GM12878 (cell line): Measurements from ENCODE around the gene USP16. TPM values are rescaled to one million over a fixed set of nuclear protein-coding genes. Genes with fewer than 3 reads are reported as not detected.
A peak's percentile ranks its signal among the peaks of the same experiment; 100 is the strongest.

ENCODE experiments used
- ATAC-seq: fragments of 200-7000 bp; cut with Tn5 transposase; 3 replicates; pipeline ENCODE4 v1.9.1; 2020; ENCODE audit warnings: mild to moderate bottlenecking, moderate library complexity
- BruUV-seq: library from RNA; stranded (reverse); fragments of 400-500 nt; replicated peaks from 2 replicates; lab custom pipeline; 2021; lab: Mats Ljungman, UMichigan
- CTCF ChIA-PET: fragments of 300-600 bp; sonication (Branson Sonifier 250); formaldehyde crosslinking; extraction: SDS; loops from one replicate; lab custom pipeline; 2021; ENCODE audit warnings: inconsistent platforms; lab: Yijun Ruan, JAX
- POLR2A ChIA-PET: fragments of 350-600 bp; formaldehyde crosslinking; extraction: SDS; loops from one replicate; lab custom pipeline; 2021; ENCODE audit warnings: inconsistent platforms; lab: Charles Lee
- RAD21 ChIA-PET: fragments of 300-600 bp; sonication (Branson Sonifier 250); formaldehyde crosslinking; loops from one replicate; lab custom pipeline; 2023; ENCODE audit warnings: antibody characterized with exemption; ENCODE audit not compliant: unreplicated experiment; lab: Charles Lee
- SMC1A ChIA-PET: fragments of 300-600 bp; sonication (Branson Sonifier 250); formaldehyde crosslinking; loops from one replicate; lab custom pipeline; 2023; ENCODE audit not compliant: unreplicated experiment, uncharacterized antibody; lab: Charles Lee
- DNase-seq: peaks from one replicate; pipeline ENCODE4 v3.0.0-alpha.2; 2011; ENCODE audit warnings: low read depth, low spot score
- FAIRE-seq: peaks from 3 replicates; lab custom pipeline; 2011; peaks lifted over from hg19 to GRCh38; lab: Jason Lieb, UNC
- H2AFZ ChIP-seq: 2 replicates; pipeline ENCODE4 v1.6.0; 2011; ENCODE audit warnings: low read depth, low read length, control low read depth; ENCODE audit not compliant: control insufficient read depth
- H3K27ac ChIP-seq: 2 replicates; pipeline ENCODE4 v1.5.1; 2011; ENCODE audit warnings: control low read depth; ENCODE audit not compliant: control insufficient read depth, insufficient read depth
- H3K27me3 ChIP-seq, 2 experiments: replicated peaks in 1 of 2; 2 replicates each; pipeline versions ENCODE4 v1.6.0 to v1.6.1; 2011; ENCODE audit warnings: low read length in 1 of 2; ENCODE audit not compliant: control insufficient read depth in 2 of 2, insufficient read depth in 2 of 2
- H3K36me3 ChIP-seq, 2 experiments: 2 replicates each; pipeline ENCODE4 v1.5.1; 2011; ENCODE audit warnings: low read length in 1 of 2; ENCODE audit not compliant: control insufficient read depth in 2 of 2, insufficient read depth in 2 of 2
- H3K4me1 ChIP-seq: 2 replicates; pipeline ENCODE4 v1.6.1; 2011; ENCODE audit warnings: mild to moderate bottlenecking, low read length, moderate library complexity, mixed read lengths; ENCODE audit not compliant: control insufficient read depth, insufficient read depth
- H3K4me2 ChIP-seq: 2 replicates; pipeline ENCODE4 v1.6.0; 2011; ENCODE audit warnings: control low read depth; ENCODE audit not compliant: control insufficient read depth, insufficient read depth
- H3K4me3 ChIP-seq: fragments of 200-600 bp; sonication (generic); 2 replicates; pipeline ENCODE4 v1.5.1; 2016
- H3K79me2 ChIP-seq: 2 replicates; pipeline ENCODE4 v1.6.0; 2011; ENCODE audit warnings: low read length; ENCODE audit not compliant: control insufficient read depth, insufficient read depth
- H3K9ac ChIP-seq: 2 replicates; pipeline ENCODE4 v1.8.0; 2011; ENCODE audit warnings: low read length, control low read depth, mixed read lengths; ENCODE audit not compliant: control insufficient read depth, insufficient read depth
- H3K9me3 ChIP-seq: replicated peaks from 3 replicates; pipeline ENCODE4 v1.5.1; 2011; ENCODE audit warnings: mild to moderate bottlenecking, low read length; ENCODE audit not compliant: control insufficient read depth, insufficient read depth
- H4K20me1 ChIP-seq: 2 replicates; pipeline ENCODE4 v1.6.0; 2011; ENCODE audit not compliant: control insufficient read depth, insufficient read depth
- ASH2L ChIP-seq: fragments of 300-600, 200-600 bp; sonication (generic); IDR thresholded peaks from 2 replicates; pipeline ENCODE4 v1.6.1; 2017; ENCODE audit warnings: low read depth, mild to moderate bottlenecking, borderline replicate concordance
- CBX3 ChIP-seq: fragments of 200-600 bp; sonication (generic); IDR thresholded peaks from 2 replicates; pipeline ENCODE4 v1.6.1; 2016; ENCODE audit warnings: low read depth, borderline replicate concordance
- KAT2A ChIP-seq: conservative IDR thresholded peaks from 2 replicates; pipeline ENCODE4 v1.6.1; 2011; ENCODE audit warnings: low read depth, low read length; ENCODE audit not compliant: control insufficient read depth
- NFIC ChIP-seq: IDR thresholded peaks from 2 replicates; pipeline ENCODE4 v1.6.1; 2012; ENCODE audit warnings: low read depth, mild to moderate bottlenecking, inconsistent platforms, low read length, moderate library complexity
- NRF1 ChIP-seq: conservative IDR thresholded peaks from 2 replicates; pipeline ENCODE4 v1.6.1; 2011; ENCODE audit warnings: mild to moderate bottlenecking, low read depth, low read length, improper control_type of control experiment
- RB1 ChIP-seq: fragments of 450-650 bp; formaldehyde crosslinking; IDR thresholded peaks from 2 replicates; pipeline ENCODE4 v1.6.1; 2017; ENCODE audit warnings: mild to moderate bottlenecking, borderline replicate concordance
- RUNX3 ChIP-seq: IDR thresholded peaks from 2 replicates; pipeline ENCODE4 v1.6.1; 2012; ENCODE audit warnings: low read length, inconsistent platforms
- SMAD5 ChIP-seq: IDR thresholded peaks from 2 replicates; pipeline ENCODE4 v1.6.1; 2016; ENCODE audit warnings: antibody characterized with exemption, low read depth
- SMARCA5 ChIP-seq: fragments of 450-650 bp; IDR thresholded peaks from 2 replicates; pipeline ENCODE4 v1.6.1; 2017; ENCODE audit warnings: mild to moderate bottlenecking
- ZNF207 ChIP-seq: fragments of 450-650 bp; IDR thresholded peaks from 2 replicates; pipeline ENCODE4 v1.6.1; 2014; ENCODE audit warnings: antibody characterized with exemption, mild to moderate bottlenecking, borderline replicate concordance
- WGBS: methylation state at CpG from one replicate; pipeline ENCODE4 v1.1.6; 2016; ENCODE audit warnings: low lambda C conversion rate; ENCODE audit not compliant: insufficient replicate concordance, insufficient coverage; ENCODE audit errors: missing lambda C conversion rate; 5-methylcytosine and 5-hydroxymethylcytosine counted together
- in situ Hi-C: fragments of 300-500 bp; cut with MboI; formaldehyde crosslinking; loops from 9 replicates; pipeline ENCODE4 v1.14.3; 2018; ENCODE audit warnings: mixed read lengths
- intact Hi-C: fragments of 100-400 bp; cut with micrococcal nuclease; formaldehyde crosslinking; loops from one replicate; pipeline ENCODE4 v1.14.2; 2022; ENCODE audit not compliant: unreplicated experiment
- polyA plus RNA-seq, 11 experiments: library from polyadenylated mRNA; depleted of rRNA in 4 of 11; unstranded in 6 of 11; stranded (reverse) in 5 of 11; fragments of >200 nt; fragmentation: Nextera tagmentation in 4 of 11; fragmentation: Illumina TruSeq in 1 of 11; extraction: Ambion mirVana in 4 of 11; extraction: Trizol in 1 of 11; gene quantifications; 1 replicate in 1 of 11; 2 replicates in 10 of 11; pipeline versions ENCODE4 v1.2.1 to v1.2.3, GENCODE V29; 2011 to 2016; ENCODE audit warnings: inconsistent platforms in 2 of 11, missing spikeins in 2 of 11, low read depth in 1 of 11
- total RNA-seq, 4 experiments: library from RNA; depleted of rRNA in 3 of 4; stranded (reverse); fragments of >200 nt in 3 of 4; fragmentation: Illumina TruSeq in 1 of 4; extraction: Trizol in 1 of 4; gene quantifications; 2 replicates each; pipeline versions ENCODE4 v1.2.1 to v1.2.3, GENCODE V29; 2013 to 2021
- TF ChIP-seq, protein P1 (sequence below): IDR thresholded peaks from 2 replicates; pipeline ENCODE4 v1.6.1; 2012; ENCODE audit warnings: low read depth, low read length, improper control_type of control experiment
- TF ChIP-seq, protein P2 (sequence below): fragments of 450-650 bp; IDR thresholded peaks from 2 replicates; pipeline ENCODE4 v1.6.1; 2016; ENCODE audit warnings: mild to moderate bottlenecking

USP16 gene
- total and polyA plus RNA-seq, 10 of the 15 experiments (the other 5 are each of a cell fraction or from before 2014, with no cell fraction given), result 29.5 to 68.7 (median 52.3) TPM

DNA sequence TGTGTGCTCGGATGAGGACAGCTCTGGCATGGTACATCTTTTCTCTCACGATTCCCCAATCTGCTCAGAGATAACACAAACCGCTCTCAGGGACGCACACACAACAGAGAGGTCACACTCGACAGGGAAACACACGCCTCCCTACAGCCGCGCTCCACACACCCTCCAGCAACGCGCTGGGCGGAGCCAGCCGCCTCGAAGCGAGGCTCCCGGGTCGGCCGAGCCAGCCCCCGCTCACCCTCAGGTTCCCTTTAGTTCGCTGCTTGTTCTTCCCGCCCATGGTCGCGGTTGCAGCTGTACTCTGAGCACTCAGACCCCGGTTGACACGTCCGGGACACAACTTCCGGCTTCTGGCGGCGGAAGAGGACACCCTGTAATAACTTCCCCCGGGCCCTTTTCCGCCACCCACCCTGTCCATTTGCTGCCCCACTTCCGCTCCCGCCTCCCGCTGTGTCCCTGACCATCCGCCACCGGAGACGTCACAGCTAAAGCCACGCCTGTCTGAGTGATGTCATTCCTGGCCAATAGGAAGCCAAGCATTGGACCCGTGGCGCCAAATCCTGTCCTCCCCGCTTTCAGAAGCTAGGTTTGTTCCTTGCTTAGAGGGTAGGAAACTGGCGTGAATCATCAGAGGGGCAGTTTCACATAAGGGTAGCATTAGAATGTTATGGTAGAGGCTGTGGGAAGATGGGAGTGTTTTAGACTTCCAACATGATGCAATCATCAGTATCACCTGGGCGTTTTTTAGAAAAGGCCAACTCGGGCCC, 31.8 kb upstream of the USP16 start, which contains the start of gene LTN1 (continued):
- TF ChIP-seq, protein P1, sequence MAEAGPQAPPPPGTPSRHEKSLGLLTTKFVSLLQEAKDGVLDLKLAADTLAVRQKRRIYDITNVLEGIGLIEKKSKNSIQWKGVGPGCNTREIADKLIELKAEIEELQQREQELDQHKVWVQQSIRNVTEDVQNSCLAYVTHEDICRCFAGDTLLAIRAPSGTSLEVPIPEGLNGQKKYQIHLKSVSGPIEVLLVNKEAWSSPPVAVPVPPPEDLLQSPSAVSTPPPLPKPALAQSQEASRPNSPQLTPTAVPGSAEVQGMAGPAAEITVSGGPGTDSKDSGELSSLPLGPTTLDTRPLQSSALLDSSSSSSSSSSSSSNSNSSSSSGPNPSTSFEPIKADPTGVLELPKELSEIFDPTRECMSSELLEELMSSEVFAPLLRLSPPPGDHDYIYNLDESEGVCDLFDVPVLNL, result peak; percentile 90
- no peak for TF ChIP-seq NRF1
- TF ChIP-seq SMAD5, result peak; percentile 81; the same call in 1 of the 2 replicates
- peak; percentile 75; the same call in 1 of the 2 replicates for TF ChIP-seq ZNF207
- TF ChIP-seq, protein P2, sequence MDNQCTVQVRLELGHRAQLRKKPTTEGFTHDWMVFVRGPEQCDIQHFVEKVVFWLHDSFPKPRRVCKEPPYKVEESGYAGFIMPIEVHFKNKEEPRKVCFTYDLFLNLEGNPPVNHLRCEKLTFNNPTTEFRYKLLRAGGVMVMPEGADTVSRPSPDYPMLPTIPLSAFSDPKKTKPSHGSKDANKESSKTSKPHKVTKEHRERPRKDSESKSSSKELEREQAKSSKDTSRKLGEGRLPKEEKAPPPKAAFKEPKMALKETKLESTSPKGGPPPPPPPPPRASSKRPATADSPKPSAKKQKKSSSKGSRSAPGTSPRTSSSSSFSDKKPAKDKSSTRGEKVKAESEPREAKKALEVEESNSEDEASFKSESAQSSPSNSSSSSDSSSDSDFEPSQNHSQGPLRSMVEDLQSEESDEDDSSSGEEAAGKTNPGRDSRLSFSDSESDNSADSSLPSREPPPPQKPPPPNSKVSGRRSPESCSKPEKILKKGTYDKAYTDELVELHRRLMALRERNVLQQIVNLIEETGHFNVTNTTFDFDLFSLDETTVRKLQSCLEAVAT, result 0 out of 2 replicates have a peak, but pooled peaks have one; percentile 65
- peak; percentile 87; the same call in 1 of the 2 replicates for TF ChIP-seq RB1
- TF ChIP-seq SMARCA5, result 0 out of 2 replicates have a peak, but pooled peaks have one; percentile 28

DNA sequence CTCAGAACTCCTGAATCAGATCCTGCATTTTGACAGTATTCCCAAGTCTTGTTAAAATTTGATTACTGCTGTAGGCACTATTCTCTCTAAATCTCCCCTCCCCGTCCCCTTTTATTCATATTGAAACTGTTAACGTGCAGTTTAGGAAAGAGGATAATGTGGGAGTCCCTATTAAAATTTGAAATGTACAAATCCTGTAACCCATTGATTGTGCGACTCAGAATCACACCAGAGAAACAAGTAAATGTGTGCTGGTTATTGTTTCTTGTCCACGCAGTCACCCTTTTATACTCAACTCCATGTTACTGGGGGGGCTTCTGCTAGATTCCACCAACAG, 31.2 kb upstream of the USP16 start:
- Histone ChIP-seq H3K79me2 (peaks cover 28% of the 10 kb centered on the region), H3K4me1 (peaks cover 3% of the 10 kb centered on the region), H4K20me1 (no peaks in the 10 kb centered on the region), H3K9ac (peak overlapping the region; percentile 75)
- TSS peak; percentile 100 for BruUV-seq
- POLR2A ChIA-PET, result interaction anchor here (0.6 to 3.3 kb wide), 8 partner anchors 9 to 301 kb away, joined by 3 to 22 read pairs (median 8); partner anchors contain the start of genes RWDD2B and USP16
- RAD21 ChIA-PET, result interaction anchor here (1.1 to 1.6 kb wide), 5 partner anchors 9 to 379 kb away, joined by 3 to 16 read pairs (median 9); partner anchors contain the start of genes MAP3K7CL, RWDD2B and USP16
- intact Hi-C loops, result loop anchor here (1.0 to 10.0 kb wide), 5 partner anchors 9 to 312 kb away; partner anchors contain the start of genes RWDD2B and USP16
- TF ChIP-seq CBX3, result no peak
- 0 out of 2 replicates have a peak, but pooled peaks have one; percentile 0 for TF ChIP-seq NFIC
- no peak for TF ChIP-seq ASH2L
- TF ChIP-seq RUNX3, result no peak
- no peak for TF ChIP-seq KAT2A
- TF ChIP-seq, all 136 proteins: peak for 1
- no peaks in the 10 kb centered on the region for H3K27me3 ChIP-seq
- no peak for DNase-seq
- peak overlapping the region; percentile 97 for H3K4me3 ChIP-seq
- FAIRE-seq, result no peak
- ChIA-PET CTCF (interaction anchor here (1.0 to 1.3 kb wide), 3 partner anchors 9 to 34 kb away, joined by 4 to 5 read pairs (median 5); partner anchors contain the start of gene RWDD2B), SMC1A (interaction anchor here (0.8 to 3.3 kb wide), 7 partner anchors 9 to 82 kb away, joined by 3 to 14 read pairs (median 4); partner anchors contain the start of genes CCT8 and USP16)
- H3K27ac ChIP-seq, result peak overlapping the region; percentile 73
- no peaks in the 10 kb centered on the region for H3K9me3 ChIP-seq
- no peaks in the 10 kb centered on the region for H3K36me3 ChIP-seq
- peak overlapping the region; percentile 86 for H2AFZ ChIP-seq
- 29% methylated on average over 4 of the region's 4 CpGs for WGBS
- peak overlapping the region; percentile 90 for H3K4me2 ChIP-seq
- no peak for ATAC-seq
- in situ Hi-C loops, result no loop called here
